Progenitor cell of endocrine pancreas (in vitro differentiated cells): ENCODE data around the gene RALGPS2. TPM values are rescaled to one million over a fixed set of nuclear protein-coding genes. Genes with fewer than 3 reads are reported as not detected.

Experiments used
- DNase-seq: peaks from one replicate; pipeline ENCODE4 v3.0.0; 2021; ENCODE audit warnings: low spot score; ENCODE audit not compliant: unreplicated experiment
- H3K27ac Mint-ChIP-seq: 2 replicates; pipeline ENCODE4 v1.8.0; 2021; ENCODE audit warnings: mild to moderate bottlenecking, moderate library complexity, mixed read lengths
- H3K27me3 Mint-ChIP-seq: 2 replicates; pipeline ENCODE4 v1.8.0; 2021; ENCODE audit warnings: mixed read lengths
- H3K36me3 Mint-ChIP-seq: 2 replicates; pipeline ENCODE4 v1.8.0; 2022; ENCODE audit warnings: mixed read lengths; ENCODE audit not compliant: insufficient read depth
- H3K4me1 Mint-ChIP-seq: 2 replicates; pipeline ENCODE4 v1.8.0; 2021; ENCODE audit warnings: low read depth, mixed read lengths
- H3K4me3 Mint-ChIP-seq: 2 replicates; pipeline ENCODE4 v1.8.0; 2021; ENCODE audit warnings: low read depth, mild to moderate bottlenecking, moderate library complexity, mixed read lengths
- H3K9me3 Mint-ChIP-seq: 2 replicates; pipeline ENCODE4 v1.8.0; 2021; ENCODE audit warnings: low read depth, mixed read lengths
- CTCF ChIP-seq: fragments of 200-600 bp; sonication (generic); IDR thresholded peaks from one replicate; pipeline ENCODE4 v1.5.0; 2021; ENCODE audit warnings: antibody characterized with exemption, mild to moderate bottlenecking; ENCODE audit not compliant: unreplicated experiment
- total RNA-seq: library from RNA; stranded (reverse); gene quantifications from 2 replicates; pipeline ENCODE4 v1.2.1, GENCODE V29; 2021

Gene RALGPS2
- total RNA-seq, 1 donor from 2014 or later = 58.9 TPM

DNA sequence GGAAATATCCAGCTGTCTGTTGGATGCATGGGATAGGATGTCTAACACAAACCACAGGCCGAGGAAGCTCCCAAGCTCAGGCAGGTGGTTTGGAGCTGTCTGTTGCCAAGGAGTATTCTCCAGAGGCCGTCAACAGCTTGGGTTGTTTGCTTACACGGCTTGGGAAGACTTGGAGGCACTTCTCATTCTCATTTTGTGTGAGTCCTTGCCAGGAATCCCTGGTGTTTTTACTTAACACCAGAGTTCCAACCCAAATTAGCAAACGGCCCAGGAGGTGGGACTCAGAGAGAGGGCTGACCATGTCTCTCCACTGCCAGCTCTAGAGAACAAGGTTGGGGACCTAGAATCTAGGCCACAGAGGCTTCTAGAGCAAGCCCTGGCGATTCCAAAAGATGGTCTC, 228.0 kb downstream of the RALGPS2 start:
- no peaks in the 10 kb centered on the region for H3K9me3 Mint-ChIP-seq
- H3K27ac Mint-ChIP-seq = no peak overlapping the region
- no peak for DNase-seq
- no peaks in the 10 kb centered on the region for H3K36me3 Mint-ChIP-seq
- no peaks in the 10 kb centered on the region for H3K27me3 Mint-ChIP-seq
- H3K4me3 Mint-ChIP-seq = no peak overlapping the region
- TF ChIP-seq CTCF = no peak
- H3K4me1 Mint-ChIP-seq = peaks cover 6% of the 10 kb centered on the region

DNA sequence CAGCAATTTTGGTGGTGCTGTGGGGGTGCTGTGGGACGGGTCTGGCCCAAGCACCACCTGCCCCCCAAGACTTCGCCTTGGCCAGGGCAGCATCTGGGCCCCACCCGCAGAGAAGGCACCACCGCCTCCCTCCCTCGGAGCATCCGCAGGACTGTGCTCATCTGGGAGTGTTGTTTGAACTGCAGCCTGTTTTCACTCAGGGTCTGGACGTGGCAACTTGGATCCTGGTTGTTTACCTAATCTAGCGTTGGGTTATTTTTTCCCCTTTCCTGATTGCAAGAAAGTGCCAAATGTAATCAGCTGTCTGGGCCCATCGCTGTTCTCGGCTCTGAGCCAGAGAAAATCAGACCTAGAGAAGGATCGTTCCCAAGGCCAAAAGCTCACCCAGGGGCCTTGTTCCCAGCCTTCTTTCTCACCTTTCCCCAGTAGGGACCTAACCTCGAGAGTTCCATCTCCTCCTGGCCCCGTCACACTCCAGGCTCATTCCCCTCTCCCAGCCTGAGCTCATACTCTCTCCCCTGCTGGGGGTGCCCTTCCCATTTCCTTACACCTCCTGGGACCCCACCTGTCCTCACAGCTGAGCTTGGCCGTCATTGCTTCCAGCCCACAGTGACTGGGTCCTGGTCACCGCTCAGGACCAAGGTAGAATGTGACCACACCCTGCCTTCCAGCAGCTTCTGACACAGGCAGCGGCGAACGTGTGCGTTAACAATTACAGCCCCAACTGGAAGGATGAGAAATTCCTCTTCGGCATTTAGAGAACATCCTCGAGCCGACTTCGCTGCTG, 228.7 kb downstream of the RALGPS2 start:
- no peak overlapping the region for H3K4me3 Mint-ChIP-seq
- H3K27ac Mint-ChIP-seq = peak overlapping the region; percentile 49
- no peaks in the 10 kb centered on the region for H3K9me3 Mint-ChIP-seq

GRCh38 chr1:178954325-178954690, 229.3 kb downstream of the RALGPS2 start:
- H3K27ac Mint-ChIP-seq = no peak overlapping the region
- no peaks in the 10 kb centered on the region for H3K27me3 Mint-ChIP-seq
- no peak for TF ChIP-seq CTCF
- H3K4me3 Mint-ChIP-seq = no peak overlapping the region
- DNase-seq = no peak
- H3K9me3 Mint-ChIP-seq = no peaks in the 10 kb centered on the region
- H3K36me3 Mint-ChIP-seq = no peaks in the 10 kb centered on the region
- peaks cover 6% of the 10 kb centered on the region for H3K4me1 Mint-ChIP-seq

More for the DNA sequence above, 228.7 kb downstream of the RALGPS2 start:
- H3K27me3 Mint-ChIP-seq = no peaks in the 10 kb centered on the region
- H3K4me1 Mint-ChIP-seq = peaks cover 6% of the 10 kb centered on the region
- no peak for TF ChIP-seq CTCF
- H3K36me3 Mint-ChIP-seq = no peaks in the 10 kb centered on the region
- DNase-seq = no peak

DNA sequence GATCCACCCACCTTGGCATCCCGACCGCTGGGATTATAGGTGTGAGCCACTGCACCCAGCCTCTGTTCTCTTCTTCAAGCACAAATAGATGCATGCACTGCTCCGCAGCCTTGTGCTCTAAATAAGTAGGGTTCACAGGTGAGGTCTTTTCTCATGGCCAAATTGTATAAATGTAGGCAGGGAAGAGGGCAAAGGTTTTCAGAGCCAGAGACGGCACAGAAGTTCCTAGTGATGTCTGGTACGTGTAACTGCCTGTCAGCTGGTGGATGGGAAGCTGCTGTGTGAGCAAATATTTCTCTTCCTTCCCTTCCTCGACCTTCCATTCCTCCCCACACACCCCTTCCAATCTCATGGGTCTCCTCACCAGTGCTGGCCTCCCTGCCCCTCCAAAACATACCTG, 229.9 kb downstream of the RALGPS2 start:
- Mint-ChIP-seq H3K4me1 (peaks cover 6% of the 10 kb centered on the region), H3K36me3 (no peaks in the 10 kb centered on the region), H3K27ac (no peak overlapping the region), H3K27me3 (peaks cover 3% of the 10 kb centered on the region), H3K4me3 (no peak overlapping the region), H3K9me3 (no peaks in the 10 kb centered on the region)
- no peak for TF ChIP-seq CTCF
- no peak for DNase-seq

- H3K27me3 Mint-ChIP-seq = peaks cover 3% of the 10 kb centered on the region
- peaks cover 6% of the 10 kb centered on the region for H3K4me1 Mint-ChIP-seq
- no peaks in the 10 kb centered on the region for H3K36me3 Mint-ChIP-seq
- H3K9me3 Mint-ChIP-seq = no peaks in the 10 kb centered on the region
- H3K27ac Mint-ChIP-seq = peak overlapping the region; percentile 48
- no peak for DNase-seq
- no peak for TF ChIP-seq CTCF
- H3K4me3 Mint-ChIP-seq = no peak overlapping the region
These were observed 230.4 kb downstream of the RALGPS2 start for GRCh38 chr1:178955391-178955954.
